ENCODE data around the gene GP2.
"Not testable (repeated sequence)": the region's sequence is repeated elsewhere in the genome, so short reads cannot be mapped to it uniquely, and the experiment has no call there.

The GP2 gene

DNA sequence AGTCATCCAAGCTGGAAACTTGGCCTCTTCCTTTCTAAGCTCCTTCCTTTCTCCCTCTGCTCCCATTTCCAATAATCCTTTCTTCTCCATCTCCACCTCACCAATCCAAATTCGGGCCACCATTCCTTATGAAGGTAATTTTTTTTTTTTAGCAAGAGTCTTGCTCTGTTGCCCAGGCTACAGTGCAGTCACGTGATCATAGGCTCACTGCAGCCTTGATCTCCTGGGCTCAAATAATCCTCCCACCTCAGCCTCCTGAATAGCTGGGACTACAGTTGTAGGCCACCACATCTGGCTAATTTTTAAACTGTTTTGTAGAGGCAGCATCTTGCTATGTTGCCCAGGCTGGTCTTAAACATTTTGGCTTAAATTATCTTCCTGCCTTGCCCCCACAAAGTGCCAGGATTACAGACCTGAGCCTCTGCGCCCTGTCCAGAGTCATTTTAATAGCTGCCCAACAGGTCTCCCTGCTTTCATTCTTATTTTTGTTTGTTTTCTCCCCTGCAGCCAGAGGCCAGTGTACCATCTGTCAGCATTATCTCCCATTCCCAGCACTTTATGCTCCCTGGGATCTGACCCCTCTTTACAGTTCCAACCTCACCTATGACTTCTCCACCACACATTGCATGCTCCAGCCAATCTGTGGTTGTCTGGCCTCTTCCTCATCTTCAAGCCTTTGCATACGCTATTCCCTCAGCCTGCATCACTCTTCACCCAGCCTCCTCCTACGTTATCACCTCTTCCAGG is 2.3 kb upstream of the GP2 start:
- TF ChIP-seq, protein P1, sequence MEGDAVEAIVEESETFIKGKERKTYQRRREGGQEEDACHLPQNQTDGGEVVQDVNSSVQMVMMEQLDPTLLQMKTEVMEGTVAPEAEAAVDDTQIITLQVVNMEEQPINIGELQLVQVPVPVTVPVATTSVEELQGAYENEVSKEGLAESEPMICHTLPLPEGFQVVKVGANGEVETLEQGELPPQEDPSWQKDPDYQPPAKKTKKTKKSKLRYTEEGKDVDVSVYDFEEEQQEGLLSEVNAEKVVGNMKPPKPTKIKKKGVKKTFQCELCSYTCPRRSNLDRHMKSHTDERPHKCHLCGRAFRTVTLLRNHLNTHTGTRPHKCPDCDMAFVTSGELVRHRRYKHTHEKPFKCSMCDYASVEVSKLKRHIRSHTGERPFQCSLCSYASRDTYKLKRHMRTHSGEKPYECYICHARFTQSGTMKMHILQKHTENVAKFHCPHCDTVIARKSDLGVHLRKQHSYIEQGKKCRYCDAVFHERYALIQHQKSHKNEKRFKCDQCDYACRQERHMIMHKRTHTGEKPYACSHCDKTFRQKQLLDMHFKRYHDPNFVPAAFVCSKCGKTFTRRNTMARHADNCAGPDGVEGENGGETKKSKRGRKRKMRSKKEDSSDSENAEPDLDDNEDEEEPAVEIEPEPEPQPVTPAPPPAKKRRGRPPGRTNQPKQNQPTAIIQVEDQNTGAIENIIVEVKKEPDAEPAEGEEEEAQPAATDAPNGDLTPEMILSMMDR (IDR thresholded peaks at IDR 0.05; ENCODE audit: low read depth, low read length), result no peak
- H3K4me3 ChIP-seq (replicated peaks in 1 of 2; ENCODE audit: low read depth in 2 of 2, low read length in 2 of 2), result no peak overlapping the region
- no peak for DNase-seq (ENCODE audit: low read depth in 2 of 2)

DNA sequence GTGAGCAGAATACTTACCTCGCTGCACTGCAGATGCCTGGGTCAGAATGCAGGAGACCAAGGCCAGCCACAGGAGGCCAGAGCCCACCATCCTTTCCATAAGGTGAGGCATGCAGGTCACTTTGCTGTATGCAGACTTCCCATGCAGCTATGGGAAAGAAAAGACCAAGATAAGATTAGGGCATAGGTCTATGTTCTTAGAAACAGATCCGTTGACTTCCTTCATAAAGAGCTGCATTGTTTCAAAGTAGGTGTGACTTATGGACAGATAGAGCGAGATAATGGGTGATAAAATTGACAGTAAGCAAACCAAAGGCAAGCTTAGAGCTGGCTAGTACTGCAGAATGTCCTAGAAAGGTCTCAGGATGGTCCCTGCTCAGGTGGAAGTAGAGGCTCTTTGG is 992 bp downstream of the GP2 start:
- TF ChIP-seq, protein P1 (IDR thresholded peaks at IDR 0.05; ENCODE audit: low read depth, low read length), result no peak
- no peak for DNase-seq (ENCODE audit: low read depth in 2 of 2)
- no peak overlapping the region for H3K4me3 ChIP-seq (replicated peaks in 1 of 2; ENCODE audit: low read depth in 2 of 2, low read length in 2 of 2)

DNA sequence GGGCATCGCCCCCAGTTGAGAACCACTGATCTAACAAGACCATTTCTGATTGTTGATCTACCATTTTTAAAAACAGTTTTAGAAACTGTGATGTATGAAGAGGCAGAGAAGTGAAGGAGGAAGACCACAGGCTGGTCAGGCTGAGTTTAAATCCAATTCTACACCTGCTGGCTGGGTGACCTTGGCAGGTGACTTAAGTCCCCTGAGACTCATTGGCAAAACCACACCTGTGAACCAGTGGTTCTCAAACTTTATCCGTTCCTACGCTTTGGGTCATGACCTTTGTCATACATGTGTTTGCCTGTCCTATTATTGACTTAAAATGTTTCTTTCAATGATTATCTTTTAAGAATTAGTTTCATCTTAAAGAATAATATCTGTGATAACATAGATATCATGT is 2.3 kb downstream of the GP2 start:
- no peak for DNase-seq (ENCODE audit: low read depth in 2 of 2)
- TF ChIP-seq, protein P1 (IDR thresholded peaks at IDR 0.05; ENCODE audit: low read depth, low read length), result no peak
- H3K4me3 ChIP-seq (replicated peaks in 1 of 2; ENCODE audit: low read depth in 2 of 2, low read length in 2 of 2), result no peak overlapping the region

DNA sequence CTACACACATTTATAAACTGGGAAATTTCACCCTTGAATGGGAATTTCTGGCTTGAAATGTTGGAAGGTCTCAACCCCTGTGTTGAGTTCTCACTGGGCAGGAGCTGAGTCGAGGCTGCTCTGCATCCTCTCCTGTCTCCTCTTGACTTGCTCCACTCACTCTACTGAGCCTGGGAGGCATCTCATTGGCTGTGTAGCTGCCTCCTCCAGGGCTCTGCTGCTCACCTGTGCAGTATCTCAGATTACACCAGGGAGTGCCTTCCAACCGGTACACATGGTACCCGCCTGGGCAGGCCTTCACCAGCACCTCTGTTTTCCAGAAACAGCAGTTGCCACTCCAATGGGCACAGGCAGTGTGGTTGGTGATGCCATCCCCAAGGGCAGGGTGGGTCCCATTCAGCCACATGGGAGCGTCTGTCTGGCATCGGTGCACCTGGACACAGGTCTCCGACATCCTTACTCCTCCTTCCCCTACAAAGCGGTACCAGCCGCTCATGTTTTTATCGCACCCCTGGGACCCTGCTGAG is 3.7 kb downstream of the GP2 start:
- H3K4me3 ChIP-seq (replicated peaks in 1 of 2; ENCODE audit: low read depth in 2 of 2, low read length in 2 of 2), result no peak overlapping the region
- no peak for DNase-seq (ENCODE audit: low read depth in 2 of 2)
- TF ChIP-seq, protein P1 (IDR thresholded peaks at IDR 0.05; ENCODE audit: low read depth, low read length), result no peak

DNA sequence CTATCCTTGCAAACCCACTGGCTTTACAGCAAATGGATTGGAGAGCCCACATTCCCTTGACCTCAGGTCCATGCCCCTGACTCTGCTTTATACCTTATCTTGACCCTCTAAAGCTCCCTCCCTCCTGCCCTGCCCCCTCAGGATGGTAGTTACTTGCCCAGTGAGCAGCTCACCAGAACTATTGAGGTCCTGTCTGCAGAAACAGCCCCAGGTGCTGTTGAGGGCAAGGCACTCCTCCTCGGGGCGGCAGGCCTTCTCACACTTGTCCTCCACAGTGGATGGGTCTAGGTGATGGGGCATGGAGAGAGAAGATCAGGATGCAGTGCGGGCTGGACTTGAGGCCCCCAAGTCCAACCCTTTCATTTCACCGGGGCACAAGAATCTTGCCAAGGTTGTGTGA is 4.6 kb downstream of the GP2 start:
- no peak for DNase-seq (ENCODE audit: low read depth in 2 of 2)
- no peak overlapping the region for H3K4me3 ChIP-seq (replicated peaks in 1 of 2; ENCODE audit: low read depth in 2 of 2, low read length in 2 of 2)
- TF ChIP-seq, protein P1 (IDR thresholded peaks at IDR 0.05; ENCODE audit: low read depth, low read length), result no peak

DNA sequence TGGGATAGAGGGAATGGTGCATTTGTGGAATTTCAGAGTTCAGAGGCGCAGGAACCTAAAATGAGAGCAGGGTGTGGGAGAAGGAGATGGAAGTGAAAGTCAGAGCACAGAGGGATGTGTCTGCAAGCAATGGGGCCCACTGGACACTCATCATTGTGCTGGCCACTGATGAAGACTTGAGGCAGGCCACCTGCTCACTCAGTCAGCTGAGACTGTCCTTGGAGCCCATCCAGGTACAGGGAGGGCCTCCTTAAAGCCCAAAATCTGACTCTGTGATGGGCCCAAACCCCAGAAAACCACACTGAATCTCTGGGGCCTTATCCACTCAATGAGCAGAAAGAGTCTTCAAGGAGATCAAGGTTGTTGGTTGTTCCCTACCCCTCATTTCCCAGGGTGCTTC is 5.6 kb downstream of the GP2 start:
- no peak overlapping the region for H3K4me3 ChIP-seq (replicated peaks in 1 of 2; ENCODE audit: low read depth in 2 of 2, low read length in 2 of 2)
- TF ChIP-seq, protein P1 (IDR thresholded peaks at IDR 0.05; ENCODE audit: low read depth, low read length), result no peak
- no peak for DNase-seq (ENCODE audit: low read depth in 2 of 2)

DNA sequence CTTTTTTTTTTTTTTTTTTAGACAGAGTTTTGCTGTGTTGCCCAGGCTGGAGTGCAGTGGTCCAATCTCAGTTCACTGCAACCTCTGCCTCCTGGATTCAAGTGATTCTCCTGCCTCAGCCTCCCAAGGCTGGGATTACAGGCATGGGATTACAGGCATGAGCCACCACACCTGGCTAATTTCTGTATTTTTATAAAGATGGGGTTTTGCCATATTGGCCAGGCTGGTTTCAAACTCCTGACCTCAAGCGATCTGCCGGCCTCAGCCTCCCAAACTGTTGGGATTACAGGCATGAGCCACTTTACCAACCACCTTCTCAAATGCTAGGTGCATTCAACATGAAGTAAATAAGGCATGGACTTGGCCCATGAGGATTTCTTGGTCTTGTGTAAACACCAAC is 6.3 kb downstream of the GP2 start:
- H3K4me3 ChIP-seq (replicated peaks in 1 of 2; ENCODE audit: low read depth in 2 of 2, low read length in 2 of 2); DNase-seq (ENCODE audit: low read depth in 2 of 2): not testable (repeated sequence)

All from cardiac fibroblast (primary cell).